Endodermal cell (in vitro differentiated cells): ENCODE results near the gene SECISBP2. TPM values are rescaled to one million over a fixed set of nuclear protein-coding genes. Genes with fewer than 3 reads are reported as not detected.

Experiments
- DNase-seq: peaks from one replicate; pipeline ENCODE4 v3.0.0-alpha.2; 2017
- H3K27ac ChIP-seq: 2 replicates; pipeline ENCODE4 v1.5.1; 2013; ENCODE audit warnings: mild to moderate bottlenecking, low read depth, low read length, moderate library complexity
- H3K27me3 ChIP-seq: 2 replicates; pipeline ENCODE4 v1.6.1; 2013; ENCODE audit warnings: mild to moderate bottlenecking, low read length, moderate library complexity; ENCODE audit not compliant: insufficient read depth, control insufficient read depth, poor library complexity, severe bottlenecking
- H3K36me3 ChIP-seq: 2 replicates; pipeline ENCODE4 v1.7.0; 2013; ENCODE audit warnings: mild to moderate bottlenecking, low read length, moderate library complexity; ENCODE audit not compliant: control insufficient read depth, insufficient read depth
- H3K4me1 ChIP-seq: one replicate; pipeline ENCODE4 v1.7.0; 2013; ENCODE audit warnings: low read length; ENCODE audit not compliant: control insufficient read depth, insufficient read depth
- H3K4me3 ChIP-seq: 2 replicates; pipeline ENCODE4 v1.5.1; 2013; ENCODE audit warnings: mild to moderate bottlenecking, low read length, moderate library complexity
- H3K9ac ChIP-seq: 2 replicates; pipeline ENCODE4 v1.6.1; 2013; ENCODE audit warnings: mild to moderate bottlenecking, low read length, moderate library complexity; ENCODE audit not compliant: poor library complexity, severe bottlenecking; ENCODE audit errors: extremely low read depth
- H3K9me3 ChIP-seq: 2 replicates; pipeline ENCODE4 v1.6.1; 2013; ENCODE audit warnings: mild to moderate bottlenecking, low read length, moderate library complexity; ENCODE audit not compliant: control insufficient read depth
- H3K27ac Mint-ChIP-seq: 2 replicates; pipeline ENCODE4 v1.8.0; 2020; ENCODE audit warnings: mixed read lengths
- H3K27me3 Mint-ChIP-seq: 2 replicates; pipeline ENCODE4 v1.8.0; 2021; ENCODE audit warnings: mild to moderate bottlenecking, mixed read lengths; ENCODE audit not compliant: insufficient read depth
- H3K36me3 Mint-ChIP-seq: 2 replicates; pipeline ENCODE4 v1.8.0; 2020; ENCODE audit warnings: low read depth, mixed read lengths
- H3K4me1 Mint-ChIP-seq: 2 replicates; pipeline ENCODE4 v1.8.0; 2020; ENCODE audit warnings: mixed read lengths
- H3K4me3 Mint-ChIP-seq: 2 replicates; pipeline ENCODE4 v1.8.0; 2020; ENCODE audit warnings: mild to moderate bottlenecking, moderate library complexity, mixed read lengths
- H3K9me3 Mint-ChIP-seq: 2 replicates; pipeline ENCODE4 v1.8.0; 2020; ENCODE audit warnings: mild to moderate bottlenecking, mixed read lengths
- CTCF ChIP-seq: fragments of 200-600 bp; sonication (generic); conservative IDR thresholded peaks from 2 replicates; pipeline ENCODE4 v1.5.0; 2021; ENCODE audit warnings: antibody characterized with exemption, mild to moderate bottlenecking
- WGBS, 2 experiments: methylation state at CpG; one replicate each; pipeline versions ENCODE4 v1.1.5 to v1.1.7; 2013; ENCODE audit warnings: missing lambda C conversion rate in 2 of 2, mixed read lengths in 1 of 2; ENCODE audit not compliant: insufficient coverage in 1 of 2, insufficient read length in 1 of 2; 5-methylcytosine and 5-hydroxymethylcytosine counted together
- total RNA-seq, 2 donors: library from RNA; stranded (reverse); fragmentation: NEBNext Ultra II Directional in 1 of 2; extraction: Animal tissue kit (Norgen Biotek cat#: 25700) in 1 of 2; gene quantifications; 2 replicates in 1 of 2; 3 replicates in 1 of 2; pipeline ENCODE4 v1.2.1, GENCODE V29; 2021

Gene SECISBP2
- total RNA-seq, 2 donors from 2014 or later, result 55.7 to 56.0 TPM

- no peaks in the 10 kb centered on the region for H3K27me3 Mint-ChIP-seq
Observed at GRCh38 chr9:89377411-89377810, 59.1 kb downstream of the SECISBP2 start.

GRCh38 chr9:89378541-89378940 lies 60.2 kb downstream of the SECISBP2 start:
- no peak for DNase-seq
- TF ChIP-seq CTCF, result no peak
- H3K9me3 ChIP-seq, result no peaks in the 10 kb centered on the region
- H3K4me3 ChIP-seq, result no peak overlapping the region
- Mint-ChIP-seq H3K4me3 (no peak overlapping the region), H3K9me3 (no peaks in the 10 kb centered on the region), H3K27me3 (no peaks in the 10 kb centered on the region), H3K27ac (no peak overlapping the region), H3K36me3 (peaks cover 33% of the 10 kb centered on the region), H3K4me1 (peaks cover 6% of the 10 kb centered on the region)
- 95% methylated on average over 21 of the region's 21 CpGs for WGBS, 2 experiments
- H3K4me1 ChIP-seq, result no peaks in the 10 kb centered on the region
- H3K9ac ChIP-seq, result no peak overlapping the region
- H3K36me3 ChIP-seq, result no peaks in the 10 kb centered on the region
- no peak overlapping the region for H3K27ac ChIP-seq
- no peaks in the 10 kb centered on the region for H3K27me3 ChIP-seq

More at GRCh38 chr9:89377411-89377810, 59.1 kb downstream of the SECISBP2 start:
- Histone ChIP-seq H3K4me1 (no peaks in the 10 kb centered on the region), H3K9me3 (no peaks in the 10 kb centered on the region), H3K27me3 (no peaks in the 10 kb centered on the region), H3K9ac (no peak overlapping the region), H3K4me3 (no peak overlapping the region), H3K27ac (no peak overlapping the region), H3K36me3 (no peaks in the 10 kb centered on the region)
- 96 to 100% methylated on average over 8 to 12 of the region's 12 CpGs for WGBS, 2 experiments
- Mint-ChIP-seq H3K27ac (no peak overlapping the region), H3K4me1 (peaks cover 6% of the 10 kb centered on the region), H3K36me3 (peaks cover 28% of the 10 kb centered on the region), H3K4me3 (no peak overlapping the region), H3K9me3 (no peaks in the 10 kb centered on the region)
- no peak for DNase-seq
- no peak for TF ChIP-seq CTCF

GRCh38 chr9:89379031-89379430 lies 60.7 kb downstream of the SECISBP2 start:
- no peak overlapping the region for H3K27ac Mint-ChIP-seq
- Histone ChIP-seq H3K27me3 (no peaks in the 10 kb centered on the region), H3K9ac (no peak overlapping the region), H3K4me1 (no peaks in the 10 kb centered on the region), H3K27ac (no peak overlapping the region), H3K9me3 (no peaks in the 10 kb centered on the region), H3K4me3 (no peak overlapping the region), H3K36me3 (no peaks in the 10 kb centered on the region)
- WGBS, 2 experiments, result 97 to 100% methylated on average over 1 to 14 of the region's 14 CpGs
- H3K36me3 Mint-ChIP-seq, result peaks cover 36% of the 10 kb centered on the region
- DNase-seq, result no peak
- no peaks in the 10 kb centered on the region for H3K9me3 Mint-ChIP-seq
- no peaks in the 10 kb centered on the region for H3K27me3 Mint-ChIP-seq
- peaks cover 6% of the 10 kb centered on the region for H3K4me1 Mint-ChIP-seq
- H3K4me3 Mint-ChIP-seq, result no peak overlapping the region
- no peak for TF ChIP-seq CTCF
